Prostate gland (tissue), 2 donors: ENCODE results near the gene CEP85L.

Source experiments
- POLR2A ChIP-seq: fragments of 450-650 bp; IDR thresholded peaks from one replicate; pipeline ENCODE4 v1.6.1; 2016; ENCODE audit warnings: antibody characterized with exemption, mild to moderate bottlenecking
- TF ChIP-seq, protein P1 (sequence below), 4 experiments: fragments of 200-600 bp in 2 of 4; fragments of 450-650 bp in 2 of 4; sonication (generic) in 2 of 4; IDR thresholded peaks; 1 replicate in 3 of 4; 2 replicates in 1 of 4; pipeline ENCODE4 v1.5.1; 2016 to 2019; ENCODE audit warnings: antibody characterized with exemption in 4 of 4, mild to moderate bottlenecking in 2 of 4, moderate library complexity in 2 of 4

DNA sequence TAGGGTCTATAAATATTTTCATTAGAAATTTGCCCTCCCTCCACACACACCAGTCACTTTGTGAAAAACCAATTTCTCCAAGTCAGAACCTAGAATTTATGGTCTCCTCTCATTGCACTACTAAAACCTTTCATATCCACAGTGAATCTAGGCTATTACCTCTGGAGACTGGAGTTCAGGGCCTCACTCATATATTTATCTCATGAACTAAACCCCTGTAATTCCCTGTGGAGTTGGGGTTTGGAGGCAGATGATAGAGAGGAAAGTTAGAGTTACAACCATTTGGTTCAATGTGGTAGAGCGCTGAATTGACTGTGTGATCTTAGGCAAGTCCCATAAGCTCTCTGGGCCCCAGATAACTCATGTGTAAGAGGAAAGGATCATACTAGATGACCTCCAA is 18.2 kb upstream of the CEP85L start:
- TF ChIP-seq, protein P1, sequence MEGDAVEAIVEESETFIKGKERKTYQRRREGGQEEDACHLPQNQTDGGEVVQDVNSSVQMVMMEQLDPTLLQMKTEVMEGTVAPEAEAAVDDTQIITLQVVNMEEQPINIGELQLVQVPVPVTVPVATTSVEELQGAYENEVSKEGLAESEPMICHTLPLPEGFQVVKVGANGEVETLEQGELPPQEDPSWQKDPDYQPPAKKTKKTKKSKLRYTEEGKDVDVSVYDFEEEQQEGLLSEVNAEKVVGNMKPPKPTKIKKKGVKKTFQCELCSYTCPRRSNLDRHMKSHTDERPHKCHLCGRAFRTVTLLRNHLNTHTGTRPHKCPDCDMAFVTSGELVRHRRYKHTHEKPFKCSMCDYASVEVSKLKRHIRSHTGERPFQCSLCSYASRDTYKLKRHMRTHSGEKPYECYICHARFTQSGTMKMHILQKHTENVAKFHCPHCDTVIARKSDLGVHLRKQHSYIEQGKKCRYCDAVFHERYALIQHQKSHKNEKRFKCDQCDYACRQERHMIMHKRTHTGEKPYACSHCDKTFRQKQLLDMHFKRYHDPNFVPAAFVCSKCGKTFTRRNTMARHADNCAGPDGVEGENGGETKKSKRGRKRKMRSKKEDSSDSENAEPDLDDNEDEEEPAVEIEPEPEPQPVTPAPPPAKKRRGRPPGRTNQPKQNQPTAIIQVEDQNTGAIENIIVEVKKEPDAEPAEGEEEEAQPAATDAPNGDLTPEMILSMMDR (IDR thresholded peaks at IDR 0.05), result no peak
- TF ChIP-seq POLR2A, result no peak
